Upper lobe of left lung (tissue), 6 donors: ENCODE measurements around the gene AGTRAP. TPM values are rescaled to one million over a fixed set of nuclear protein-coding genes. Genes with fewer than 3 reads are reported as not detected.

Experiments used
- ATAC-seq, 2 donors: fragments of 200-7000 bp; cut with Tn5 transposase; one replicate each; pipeline ENCODE4 v1.9.1; 2022; ENCODE audit warnings: mild to moderate bottlenecking in 2 of 2, moderate library complexity in 2 of 2; ENCODE audit not compliant: low FRiP score in 2 of 2
- DNase-seq, 2 donors: peaks; one replicate each; pipeline ENCODE4 v3.0.0-alpha.2; 2019 to 2020
- H3K27ac ChIP-seq, 4 donors: fragments of 200-600 bp; sonication (generic); one replicate each; pipeline ENCODE4 v1.5.1; 2016 to 2019
- H3K27me3 ChIP-seq, 4 donors: fragments of 200-600 bp; sonication (generic); one replicate each; pipeline ENCODE4 v1.5.1; 2017 to 2019
- H3K36me3 ChIP-seq, 4 donors: fragments of 200-600 bp; sonication (generic); one replicate each; pipeline ENCODE4 v1.5.1; 2016 to 2019
- H3K4me1 ChIP-seq, 4 donors: fragments of 200-600 bp; sonication (generic); one replicate each; pipeline ENCODE4 v1.5.1; 2018 to 2019
- H3K4me3 ChIP-seq, 4 donors: fragments of 200-600 bp; sonication (generic); one replicate each; pipeline ENCODE4 v1.5.1; 2017 to 2019; ENCODE audit warnings: mild to moderate bottlenecking in 2 of 4, moderate library complexity in 1 of 4
- H3K9me3 ChIP-seq, 4 donors: fragments of 200-600 bp; sonication (generic); one replicate each; pipeline ENCODE4 v1.5.1; 2018 to 2019
- EP300 ChIP-seq, 4 donors: sonication (generic); formaldehyde crosslinking; IDR thresholded peaks; one replicate each; pipeline ENCODE4 v1.5.1; 2017; ENCODE audit warnings: antibody characterized with exemption in 4 of 4, control low read depth in 2 of 4
- POLR2A ChIP-seq, 4 donors: fragments of 450-650 bp; IDR thresholded peaks; one replicate each; pipeline ENCODE4 v1.5.1; 2016 to 2017; ENCODE audit warnings: antibody characterized with exemption in 4 of 4, mild to moderate bottlenecking in 2 of 4
- POLR2AphosphoS5 ChIP-seq, 2 donors: sonication (generic); formaldehyde crosslinking; IDR thresholded peaks; one replicate each; pipeline ENCODE4 v1.5.1; 2017; ENCODE audit warnings: antibody characterized with exemption in 2 of 2
- WGBS, 2 donors: methylation state at CpG; one replicate each; pipeline ENCODE4 v1.1.5; 2017 to 2018; 5-methylcytosine and 5-hydroxymethylcytosine counted together
- total RNA-seq, 6 donors: library from RNA; depleted of rRNA in 4 of 6; stranded (reverse); fragments of >200 nt in 4 of 6; gene quantifications; one replicate each; pipeline versions ENCODE4 v1.1.0 to v1.2.1, GENCODE V29; 2016 to 2021
- TF ChIP-seq, protein P1 (sequence below), 6 experiments: fragments of 450-650 bp in 4 of 6; fragments of 200-600 bp in 2 of 6; sonication (generic) in 2 of 6; IDR thresholded peaks; one replicate each; pipeline ENCODE4 v1.5.1; 2016 to 2019; ENCODE audit warnings: antibody characterized with exemption in 6 of 6
- donor health status: DM: no; HTN: no; CAD: no; lungs with moderate emphysema.
- donor health status: DM: no; HTN: yes; CAD: no; lungs with severe emphysema.

Gene AGTRAP
- total RNA-seq, 6 donors from 2014 or later = 52.2 to 80.1 (median 68.7) TPM

DNA sequence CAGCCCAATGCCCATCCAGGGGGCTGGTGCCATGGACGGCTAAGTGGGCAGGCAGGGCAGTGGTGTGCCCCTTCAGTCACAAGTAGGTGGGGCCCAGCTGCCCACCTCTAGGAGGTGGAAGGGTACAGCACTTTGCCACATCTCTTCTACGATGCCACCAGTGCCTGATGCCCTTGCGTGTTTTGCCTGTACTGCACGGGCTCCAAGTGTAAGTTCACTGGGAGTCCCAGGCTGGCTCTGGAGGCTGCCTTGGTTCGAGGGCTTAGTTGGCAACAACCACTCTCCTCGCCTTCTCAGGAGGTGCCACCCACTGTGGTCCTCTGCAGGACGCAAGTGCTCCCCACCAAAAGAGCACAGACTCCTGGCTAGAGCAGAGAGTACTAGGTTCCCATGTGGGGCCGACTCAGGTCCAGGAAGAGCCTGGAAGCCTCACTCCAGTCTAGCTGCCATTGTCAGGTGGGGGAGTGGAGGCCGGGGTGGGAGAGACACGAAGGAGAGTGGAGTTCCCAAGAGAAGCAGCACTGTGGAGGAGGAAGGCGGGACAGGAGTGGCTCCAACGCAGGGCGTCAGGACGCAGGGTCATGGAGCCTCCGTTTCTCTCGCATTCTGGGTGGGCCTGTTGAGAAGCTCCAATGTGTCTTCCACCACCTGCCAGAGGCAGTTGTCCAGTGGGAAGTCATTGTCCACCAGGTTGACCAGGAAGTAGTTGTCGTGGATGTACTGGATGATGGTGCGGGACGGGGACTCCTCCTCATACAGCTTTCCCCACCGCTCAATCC lies 54.4 kb downstream of the AGTRAP start:
- TF ChIP-seq POLR2A (IDR thresholded peaks at IDR 0.05) (no peak), EP300 (IDR thresholded peaks at IDR 0.05) (no peak), POLR2AphosphoS5 (IDR thresholded peaks at IDR 0.05) (no peak)
- TF ChIP-seq, protein P1, sequence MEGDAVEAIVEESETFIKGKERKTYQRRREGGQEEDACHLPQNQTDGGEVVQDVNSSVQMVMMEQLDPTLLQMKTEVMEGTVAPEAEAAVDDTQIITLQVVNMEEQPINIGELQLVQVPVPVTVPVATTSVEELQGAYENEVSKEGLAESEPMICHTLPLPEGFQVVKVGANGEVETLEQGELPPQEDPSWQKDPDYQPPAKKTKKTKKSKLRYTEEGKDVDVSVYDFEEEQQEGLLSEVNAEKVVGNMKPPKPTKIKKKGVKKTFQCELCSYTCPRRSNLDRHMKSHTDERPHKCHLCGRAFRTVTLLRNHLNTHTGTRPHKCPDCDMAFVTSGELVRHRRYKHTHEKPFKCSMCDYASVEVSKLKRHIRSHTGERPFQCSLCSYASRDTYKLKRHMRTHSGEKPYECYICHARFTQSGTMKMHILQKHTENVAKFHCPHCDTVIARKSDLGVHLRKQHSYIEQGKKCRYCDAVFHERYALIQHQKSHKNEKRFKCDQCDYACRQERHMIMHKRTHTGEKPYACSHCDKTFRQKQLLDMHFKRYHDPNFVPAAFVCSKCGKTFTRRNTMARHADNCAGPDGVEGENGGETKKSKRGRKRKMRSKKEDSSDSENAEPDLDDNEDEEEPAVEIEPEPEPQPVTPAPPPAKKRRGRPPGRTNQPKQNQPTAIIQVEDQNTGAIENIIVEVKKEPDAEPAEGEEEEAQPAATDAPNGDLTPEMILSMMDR (IDR thresholded peaks at IDR 0.05) = no peak
- DNase-seq (no peak), ATAC-seq (no peak)
- Histone ChIP-seq H3K36me3 (peaks cover 17 to 51% (median 30%) of the 10 kb centered on the region in 4 donors), H3K4me3 (no peak overlapping the region), H3K27me3 (no peaks in the 10 kb centered on the region), H3K9me3 (no peaks in the 10 kb centered on the region), H3K27ac (peak overlapping the region; percentile 88 to 99 (median 94)), H3K4me1 (peaks cover 66 to 73% (median 70%) of the 10 kb centered on the region in 4 donors)
- 61 to 93% methylated on average over 10 to 16 of the region's 20 CpGs for WGBS, 2 donors

DNA sequence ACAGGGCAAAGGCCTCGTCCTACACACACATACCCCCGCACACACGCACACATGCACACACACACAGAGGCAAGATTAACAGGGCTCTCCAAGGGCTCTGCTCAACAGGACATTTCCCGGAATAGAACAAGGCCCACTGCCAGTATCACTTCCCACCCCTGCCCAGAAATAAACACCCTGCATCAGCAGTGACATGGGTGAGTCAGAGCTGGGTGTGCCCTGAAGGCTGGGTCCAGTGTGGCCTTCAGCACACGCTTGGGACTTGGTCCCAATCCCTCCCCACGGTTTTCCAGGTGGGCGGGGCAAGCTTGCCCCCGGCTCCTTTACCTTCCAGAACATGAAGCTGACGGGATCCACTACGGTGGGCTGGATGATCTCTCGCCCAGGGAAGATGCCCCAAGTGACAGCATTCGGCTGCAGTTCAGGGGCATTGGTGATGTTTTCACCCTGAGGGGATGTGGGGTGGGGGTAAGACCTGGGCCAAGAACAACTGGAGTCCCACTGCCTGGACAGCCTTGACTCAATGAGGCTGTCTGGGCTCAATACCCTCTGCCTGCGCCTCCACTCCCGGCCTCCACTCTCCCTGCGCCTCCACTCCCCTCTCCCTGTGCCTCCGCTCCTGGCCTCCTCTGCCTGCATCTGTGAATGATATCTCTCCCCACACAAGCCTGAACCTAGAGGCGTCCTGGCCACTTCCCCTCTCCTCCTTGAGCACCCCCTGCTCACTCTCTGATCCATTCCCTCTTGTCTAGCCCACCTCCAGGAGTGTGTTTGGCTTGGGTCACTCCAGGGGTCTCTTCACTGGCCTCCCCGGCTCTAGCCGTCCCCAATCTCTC lies 55.2 kb downstream of the AGTRAP start:
- Histone ChIP-seq H3K4me1 (peaks cover 59 to 65% (median 63%) of the 10 kb centered on the region in 4 donors), H3K27ac (peak overlapping the region; percentile 88 to 99 (median 94)), H3K27me3 (no peaks in the 10 kb centered on the region), H3K4me3 (no peak overlapping the region), H3K9me3 (no peaks in the 10 kb centered on the region), H3K36me3 (peaks cover 25 to 59% (median 37%) of the 10 kb centered on the region in 4 donors)
- peak in 1 of 2 donors; percentile 95 for DNase-seq
- ATAC-seq = peak; percentile 92 to 93
- TF ChIP-seq POLR2AphosphoS5 (IDR thresholded peaks at IDR 0.05) (peak; percentile 98 to 100), POLR2A (IDR thresholded peaks at IDR 0.05) (peak in 2 of 4 donors; percentile 63 to 64), EP300 (IDR thresholded peaks at IDR 0.05) (peak; percentile 99 to 100 (median 100))
- TF ChIP-seq, protein P1 (IDR thresholded peaks at IDR 0.05) = peak in 1 of 6 experiments; percentile 10
- whole genome bisulfite sequencing, 2 donors = 45 to 62% methylated on average over 16 to 19 of the region's 19 CpGs

DNA sequence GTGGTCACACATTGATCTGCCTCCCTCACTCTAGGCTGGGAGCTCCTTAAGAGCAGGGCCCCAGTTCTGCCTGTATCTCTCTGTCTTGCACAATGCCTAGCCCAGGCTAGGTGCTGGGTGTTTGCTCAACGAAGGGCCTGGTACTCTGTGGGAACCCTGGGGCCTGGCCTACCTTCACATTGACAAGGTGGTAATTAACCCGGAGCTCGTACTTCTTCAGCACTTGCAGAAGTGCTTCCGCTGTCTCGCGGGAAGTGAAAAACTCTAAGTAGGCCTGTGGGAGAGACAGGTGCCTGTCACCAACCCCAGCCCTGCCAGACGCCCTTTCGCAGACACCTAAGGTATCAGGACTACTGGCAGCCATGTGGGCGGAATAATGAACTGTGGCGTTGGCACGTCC lies 56.2 kb downstream of the AGTRAP start:
- TF ChIP-seq POLR2A (IDR thresholded peaks at IDR 0.05) = peak in 1 of 4 donors; percentile 39
- TF ChIP-seq EP300 (IDR thresholded peaks at IDR 0.05) = peak in 1 of 4 donors; percentile 22
- TF ChIP-seq, protein P1 (IDR thresholded peaks at IDR 0.05) = no peak
- TF ChIP-seq POLR2AphosphoS5 (IDR thresholded peaks at IDR 0.05) = no peak
- WGBS, 2 donors = 67 to 84% methylated on average over 11 of the region's 11 CpGs
- ATAC-seq = no peak
- Histone ChIP-seq H3K9me3 (no peaks in the 10 kb centered on the region), H3K36me3 (peaks cover 26 to 68% (median 44%) of the 10 kb centered on the region in 4 donors), H3K4me3 (no peak overlapping the region), H3K27me3 (no peaks in the 10 kb centered on the region), H3K27ac (peak overlapping the region; percentile 88 to 99 (median 94)), H3K4me1 (peaks cover 57 to 65% (median 61%) of the 10 kb centered on the region in 4 donors)
- DNase-seq = peak in 1 of 2 donors; percentile 88

DNA sequence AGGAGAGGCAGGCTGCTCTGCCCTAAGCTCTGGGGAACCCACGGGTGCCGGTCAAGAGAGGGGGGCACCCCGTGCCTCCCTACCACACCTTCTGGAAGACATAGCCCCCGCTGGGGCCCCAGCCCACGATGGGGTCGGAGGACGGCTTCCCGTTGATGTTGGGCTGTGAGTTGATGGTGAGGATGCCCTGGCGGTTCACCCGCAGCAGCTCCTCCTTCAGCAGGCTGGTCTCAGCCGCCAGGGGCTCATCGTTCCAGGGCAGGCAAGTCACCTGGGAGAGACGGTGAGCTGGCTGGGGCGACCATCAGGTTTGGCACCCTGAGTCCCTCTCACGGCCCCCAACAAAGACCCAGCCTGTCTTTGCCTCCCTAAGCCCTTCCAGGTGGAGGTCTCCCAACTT lies 57.9 kb downstream of the AGTRAP start:
- TF ChIP-seq, protein P1 (IDR thresholded peaks at IDR 0.05) = no peak
- no peak for TF ChIP-seq POLR2AphosphoS5 (IDR thresholded peaks at IDR 0.05)
- TF ChIP-seq POLR2A (IDR thresholded peaks at IDR 0.05) = no peak

More for the DNA sequence above, 57.9 kb downstream of the AGTRAP start:
- ATAC-seq (no peak), DNase-seq (peak in 1 of 2 donors; percentile 75)
- 96 to 97% methylated on average over 5 to 9 of the region's 15 CpGs for WGBS, 2 donors
- Histone ChIP-seq H3K4me3 (no peak overlapping the region), H3K4me1 (peaks cover 45 to 55% (median 51%) of the 10 kb centered on the region in 4 donors), H3K27ac (peak overlapping the region; percentile 26 to 99 (median 78)), H3K27me3 (no peaks in the 10 kb centered on the region), H3K36me3 (peaks cover 26 to 83% (median 45%) of the 10 kb centered on the region in 4 donors), H3K9me3 (no peaks in the 10 kb centered on the region)
